NCI-H1436 treated with DMSO at 0.1 percent for 48 hours (cell line): ENCODE results near the gene VASN.

ENCODE experiments used
- DNase-seq: peaks from one replicate; lab custom pipeline; 2025; lab: John Stamatoyannopoulos, UW

The VASN gene

DNA sequence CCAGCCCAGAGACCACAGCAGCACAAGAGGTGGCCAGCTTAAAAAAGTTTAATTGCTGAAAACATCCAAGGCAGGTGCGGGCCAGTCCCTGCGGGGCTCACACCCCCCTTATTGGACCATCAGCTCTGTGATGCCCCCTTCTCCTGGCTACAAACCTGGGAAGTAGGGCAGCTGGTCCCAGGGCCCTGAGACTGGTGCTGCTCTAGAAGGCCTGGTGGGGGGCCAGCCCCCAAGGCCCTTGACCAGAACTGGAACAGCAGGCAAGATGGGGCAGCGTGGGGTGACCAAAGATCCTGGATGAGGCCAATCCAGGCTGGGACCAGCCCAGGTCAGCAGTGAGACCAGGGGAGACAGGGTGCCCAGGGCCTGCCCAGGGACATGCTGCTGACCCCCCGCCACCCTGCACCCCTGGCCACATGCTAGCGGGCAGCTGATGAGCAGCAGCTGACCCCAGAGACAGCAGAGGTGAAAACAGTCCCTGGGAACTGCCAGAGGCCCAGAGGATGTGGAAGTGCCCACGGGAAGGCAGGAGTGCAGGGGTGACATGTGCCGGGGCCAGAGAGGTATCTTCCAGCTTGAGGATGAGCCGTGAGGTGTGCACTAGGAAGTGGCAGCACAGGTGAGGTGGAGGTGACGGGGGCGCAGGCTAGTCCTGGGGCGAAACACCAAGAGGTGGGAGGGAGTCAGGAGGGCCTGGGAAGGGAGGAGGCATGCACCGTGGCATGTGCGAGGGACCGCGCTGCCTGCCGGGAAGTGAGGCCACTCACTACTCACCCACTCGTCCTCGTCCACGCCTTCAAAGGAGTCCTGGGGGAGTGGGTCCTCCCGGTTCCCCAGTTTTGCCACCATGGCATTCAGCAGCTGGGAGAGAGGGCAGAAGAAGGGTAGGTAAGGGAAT, 16.9 kb upstream of the VASN start:
- no peak for DNase-seq

DNA sequence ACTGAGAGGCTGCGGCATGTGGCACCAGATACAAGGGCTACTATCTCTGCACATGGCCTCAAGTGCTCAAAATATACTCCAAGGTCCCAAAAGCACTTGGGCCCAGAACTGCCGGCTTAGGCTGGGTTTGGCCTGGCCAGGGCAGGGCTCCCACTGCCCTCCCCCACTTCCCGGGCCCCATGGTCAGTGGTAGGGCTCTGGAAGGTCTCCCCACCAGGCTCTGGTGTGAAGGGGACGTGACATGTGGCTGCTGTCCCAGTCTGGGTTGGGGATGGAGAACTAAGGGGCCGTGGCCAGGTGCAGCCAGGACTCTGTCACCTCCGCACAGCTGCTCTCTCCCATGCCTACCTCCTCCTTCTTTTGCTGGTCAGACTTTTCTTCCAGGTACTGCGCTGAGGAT, 14.8 kb upstream of the VASN start:
- DNase-seq = no peak

DNA sequence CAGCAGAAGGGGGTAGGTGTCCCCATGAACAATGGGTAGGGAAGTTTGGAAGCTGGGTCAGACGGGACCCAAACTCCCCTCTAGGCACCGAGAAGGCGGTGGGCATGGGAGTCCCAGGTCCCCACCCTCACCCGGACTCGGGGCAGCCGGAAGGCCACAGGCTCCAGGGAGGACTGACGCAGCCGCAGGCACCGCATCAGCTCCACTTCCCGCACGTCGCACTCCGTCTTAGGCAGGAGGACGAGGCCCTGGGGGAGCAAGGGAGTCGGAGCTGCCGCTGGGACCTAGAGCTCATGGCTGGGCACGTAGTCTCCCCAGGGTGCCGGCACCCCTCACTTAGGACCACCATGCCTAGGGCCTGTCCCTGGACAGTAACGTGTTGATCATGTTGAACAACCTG, 13.4 kb upstream of the VASN start:
- no peak for DNase-seq

DNA sequence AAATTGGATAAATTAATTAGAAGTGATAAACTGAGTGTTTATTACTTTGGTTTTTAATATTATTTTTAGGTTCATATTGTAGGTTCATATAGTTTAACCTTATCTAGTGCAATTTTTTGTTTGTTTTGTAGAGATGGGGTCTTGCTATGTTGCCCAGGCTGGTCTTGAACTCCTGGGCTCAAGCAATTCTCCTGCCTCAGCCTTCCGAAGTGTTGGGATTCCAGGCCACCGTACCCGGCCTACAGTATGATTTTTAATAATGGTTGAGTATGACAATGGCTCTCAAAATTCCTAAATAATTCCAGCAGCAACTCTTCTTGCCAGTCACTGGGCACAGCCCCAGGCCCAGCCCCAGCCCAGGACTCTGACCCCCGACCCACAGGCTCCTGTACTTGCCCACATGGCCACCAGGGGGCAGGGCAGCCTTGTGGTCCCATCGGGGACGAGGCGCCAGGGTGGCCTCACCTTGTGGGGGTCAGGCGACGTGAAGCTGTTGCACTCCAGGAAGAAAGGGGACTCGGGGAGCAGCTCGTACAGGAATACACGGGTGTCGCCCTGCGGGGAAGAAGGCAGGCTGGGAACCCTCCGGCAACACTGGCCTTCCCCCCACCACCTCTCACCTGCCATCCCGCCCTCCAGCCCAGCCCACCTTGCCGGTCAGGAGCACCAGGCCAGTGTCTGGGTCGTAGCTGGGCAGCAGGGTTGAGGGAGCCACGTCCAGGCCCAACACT, 12.7 kb upstream of the VASN start:
- no peak for DNase-seq

DNA sequence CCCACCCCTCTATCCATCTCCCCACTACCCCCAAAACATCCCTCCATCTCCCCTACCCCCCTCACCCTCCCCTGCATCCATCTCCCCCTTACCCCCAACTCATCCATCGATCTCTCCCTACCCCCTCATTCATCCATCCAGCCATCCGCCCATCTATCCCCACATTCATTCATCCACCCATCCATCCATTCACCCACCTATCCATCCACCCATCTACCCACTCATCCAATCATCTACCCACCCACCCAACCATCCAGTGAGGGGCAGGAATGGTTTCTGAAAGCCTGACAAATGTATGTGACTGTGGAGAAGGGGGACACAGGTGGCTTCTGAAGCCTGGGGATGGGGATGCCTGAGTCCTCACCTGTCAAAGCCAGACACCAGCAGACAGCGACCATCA, 11.7 kb upstream of the VASN start:
- no peak for DNase-seq

DNA sequence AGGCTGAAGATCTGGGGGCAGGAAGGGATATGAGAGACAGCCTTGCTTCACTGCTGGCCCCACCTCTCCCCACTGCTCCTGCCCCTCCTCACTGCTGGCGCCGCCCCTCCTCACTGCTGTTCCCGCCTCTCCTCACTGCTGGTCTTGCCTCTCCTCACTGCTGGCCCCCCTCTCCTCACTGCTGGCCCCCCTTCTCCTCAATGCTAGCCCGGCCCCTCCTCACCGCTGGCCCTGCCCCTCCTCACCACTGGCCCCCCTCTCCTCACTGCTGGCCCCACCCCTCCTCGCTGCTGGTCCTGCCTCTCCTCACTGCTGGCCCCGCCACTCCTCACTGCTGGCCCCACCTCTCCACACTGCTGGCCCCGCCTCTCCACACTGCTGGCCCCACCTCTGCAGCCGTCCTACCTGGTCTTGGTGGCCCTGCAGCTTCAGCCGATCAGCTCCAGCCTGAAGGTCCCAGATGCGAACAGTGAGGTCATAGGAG, 11.1 kb upstream of the VASN start:
- DNase-seq = no peak

DNA sequence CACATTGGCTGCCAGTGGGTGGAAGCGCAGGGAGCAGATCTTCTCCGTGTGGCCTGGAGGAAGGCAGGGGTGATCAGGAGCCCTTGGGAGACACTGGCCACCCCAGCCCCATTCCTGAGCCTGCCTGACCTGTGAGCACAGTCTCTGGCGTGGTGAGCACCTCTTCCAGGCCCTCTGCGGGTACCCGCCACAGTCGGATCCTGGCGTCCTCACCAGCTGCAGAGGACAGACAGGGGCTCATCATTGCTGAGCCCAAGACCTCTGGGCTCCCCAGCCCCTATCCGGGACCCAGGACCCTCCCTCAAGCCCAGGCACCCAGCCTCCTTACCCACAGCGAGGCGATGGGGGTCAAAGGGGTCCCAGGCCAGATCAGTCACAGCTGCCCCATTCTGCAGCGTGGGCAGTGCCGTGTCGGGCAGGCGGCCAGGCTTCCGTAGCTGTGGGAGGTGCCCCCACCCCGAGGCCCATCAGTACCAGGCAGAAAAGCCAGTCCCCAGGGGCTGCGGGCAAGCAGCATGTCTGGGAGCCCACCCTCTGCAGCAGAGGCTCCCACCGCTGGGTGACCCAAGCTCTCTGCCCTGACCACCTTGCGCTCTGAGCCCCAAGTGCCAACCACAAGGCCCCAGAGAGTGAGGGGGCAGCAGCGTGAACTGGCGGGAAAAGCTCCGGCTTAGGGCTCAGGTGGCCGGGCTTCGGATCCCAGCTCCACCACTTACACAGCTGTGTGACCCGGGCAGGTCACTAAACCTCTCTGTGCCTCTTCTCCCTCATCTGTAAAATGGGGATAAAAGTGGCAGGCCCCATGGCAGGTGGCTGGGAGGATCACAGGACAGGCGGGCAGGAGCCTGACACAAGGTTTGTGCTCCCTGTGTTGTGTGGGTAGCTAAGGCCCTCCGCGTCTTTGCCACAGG, 10.4 kb upstream of the VASN start:
- DNase-seq = no peak

DNA sequence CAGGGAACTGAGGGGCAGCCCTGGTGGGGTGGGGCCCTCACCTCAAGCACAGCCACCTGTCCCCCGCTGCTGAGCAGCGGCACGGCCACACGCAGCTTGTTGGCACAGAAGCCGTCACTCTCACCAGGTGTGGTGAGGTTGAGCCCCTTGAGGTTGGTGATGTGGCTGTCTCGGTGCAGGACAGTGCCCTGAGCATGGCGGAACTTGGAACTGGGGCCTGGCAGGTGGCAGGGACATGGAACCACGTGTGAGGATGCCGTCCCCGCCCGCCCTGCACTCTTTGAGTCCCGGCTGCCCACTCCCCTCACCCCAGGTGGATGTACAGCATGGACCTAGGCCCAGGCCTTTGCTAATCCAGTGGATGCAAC, 9.7 kb upstream of the VASN start:
- DNase-seq = no peak

DNA sequence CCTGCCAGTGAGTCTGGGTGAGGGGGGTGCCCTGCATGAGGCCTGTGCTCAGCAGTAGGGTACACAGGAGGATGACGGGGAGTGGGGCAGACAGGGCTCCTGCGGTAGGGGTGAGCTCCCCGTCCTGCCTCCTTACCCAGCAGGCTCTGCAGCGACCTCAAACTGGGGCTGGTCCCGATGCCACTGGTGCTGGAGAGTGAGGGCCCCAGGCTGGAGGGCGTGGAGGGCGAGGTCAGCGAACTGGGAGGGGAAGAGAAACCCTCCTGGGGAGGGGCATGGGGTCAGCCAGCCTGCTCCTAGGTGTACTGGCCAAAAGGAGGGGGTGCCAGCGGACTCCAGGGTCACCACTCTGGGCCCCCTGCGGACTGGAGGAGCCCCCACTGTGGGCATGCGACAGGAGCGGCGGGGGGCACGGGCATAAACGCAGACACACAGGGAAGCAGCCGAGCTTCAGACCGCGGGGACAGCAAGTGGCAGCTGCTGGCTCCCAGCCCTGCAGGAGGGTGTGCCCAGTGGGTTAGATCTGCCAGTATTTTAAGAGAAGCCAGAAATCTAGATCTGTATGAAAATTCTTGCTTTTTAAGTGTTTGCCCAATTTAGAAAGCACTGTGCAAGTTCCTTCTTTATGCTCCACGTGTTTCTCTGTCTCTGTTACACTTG, 9.0 kb upstream of the VASN start:
- DNase-seq = no peak

DNA sequence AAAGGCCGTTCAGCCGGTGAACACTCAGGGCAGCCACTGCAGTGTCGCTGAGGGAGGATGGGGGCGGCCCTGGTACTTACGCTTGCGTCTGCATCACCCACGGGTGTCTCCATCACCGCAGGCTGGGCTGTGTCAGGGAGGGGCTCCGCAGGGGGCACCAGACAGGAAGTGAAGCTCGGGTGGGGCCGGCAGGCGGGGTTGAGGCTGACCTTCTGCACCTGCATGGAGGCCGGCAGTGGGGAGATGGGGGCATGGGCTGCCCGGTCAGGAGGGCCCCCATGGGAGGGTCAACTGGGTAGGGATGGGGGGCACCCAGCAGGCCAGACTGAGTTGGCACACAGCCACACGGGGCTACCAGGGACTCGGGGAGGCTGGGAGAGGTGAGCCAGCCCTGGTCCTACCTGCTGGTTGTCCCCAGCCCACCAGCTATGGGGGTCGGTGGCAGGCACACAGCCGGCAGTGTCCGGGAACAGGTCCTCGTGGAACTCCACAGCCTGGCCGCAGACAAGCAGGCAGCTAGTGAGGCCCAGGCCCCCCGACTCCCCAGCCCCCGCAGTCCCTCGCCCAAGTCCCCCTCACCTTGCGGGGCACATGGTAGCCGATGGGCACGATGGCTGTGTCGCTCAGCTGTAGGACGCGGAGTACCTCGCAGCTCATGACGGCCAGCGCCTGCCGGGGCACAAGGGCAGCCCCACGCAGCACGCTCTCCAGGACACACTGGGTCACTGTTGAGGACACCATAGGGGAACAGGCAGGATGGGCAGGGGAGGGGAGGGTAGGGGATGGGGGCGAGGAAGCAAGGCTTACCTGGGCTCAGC, 7.2 kb upstream of the VASN start:
- no peak for DNase-seq

DNA sequence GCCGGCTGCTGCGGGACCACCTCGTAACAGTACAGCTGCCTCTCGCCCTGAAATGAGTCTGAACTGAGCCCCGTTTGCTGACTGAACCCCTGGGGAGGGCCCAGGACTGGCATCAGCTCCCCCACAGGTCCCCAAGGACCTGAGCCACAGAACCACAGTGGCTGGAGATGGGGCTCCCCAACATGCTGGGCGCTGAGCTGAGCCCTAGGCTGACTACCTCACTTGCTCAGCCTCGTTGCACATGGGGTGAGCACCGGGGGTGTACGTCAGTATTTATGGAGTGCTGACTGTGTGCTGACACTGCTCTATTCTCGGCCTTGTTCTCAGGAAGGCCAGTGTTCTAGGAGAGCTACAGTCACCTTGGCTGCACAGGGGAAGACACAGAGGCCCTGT, 6.6 kb upstream of the VASN start:
- DNase-seq = no peak

DNA sequence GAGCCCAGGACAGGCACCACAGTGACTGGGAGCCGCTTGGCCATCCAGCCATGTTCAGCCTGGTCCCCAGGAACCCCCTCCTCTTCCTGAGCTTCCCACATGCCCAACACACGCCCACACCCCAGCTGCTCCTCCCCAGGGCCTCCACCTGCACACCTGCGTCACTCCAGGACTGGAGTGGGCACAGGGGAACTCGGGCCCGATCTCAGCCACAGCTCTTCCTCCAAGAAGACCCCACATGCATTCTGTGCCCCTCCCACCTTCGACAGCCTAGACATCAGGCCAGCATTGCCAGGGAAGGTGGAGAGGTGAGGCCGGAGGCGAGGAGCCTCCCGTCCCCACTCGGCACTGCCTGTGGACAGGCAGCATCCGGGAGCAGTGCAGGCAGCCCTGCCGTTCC, 6.0 kb upstream of the VASN start:
- DNase-seq = no peak

DNA sequence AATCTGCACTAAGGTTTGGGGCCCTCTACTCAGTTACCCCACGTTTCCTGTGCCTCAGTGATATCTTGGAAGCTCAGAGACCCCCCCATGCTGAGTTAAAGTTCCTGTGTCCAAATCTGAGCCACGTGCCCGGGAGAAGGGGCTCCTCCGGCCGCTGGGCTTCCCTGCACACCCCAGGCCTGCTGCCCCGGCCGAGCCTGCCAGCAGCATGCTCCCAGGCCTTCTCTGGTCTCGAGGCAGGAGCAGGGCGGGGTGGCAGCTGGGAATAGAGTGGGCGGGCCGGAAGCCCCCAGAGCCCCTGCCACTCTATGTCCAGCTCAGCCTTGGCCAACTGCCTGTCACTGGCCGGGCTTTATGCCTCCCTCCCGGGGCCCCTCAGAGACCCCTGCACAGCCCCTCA, 5.6 kb upstream of the VASN start:
- DNase-seq = no peak

DNA sequence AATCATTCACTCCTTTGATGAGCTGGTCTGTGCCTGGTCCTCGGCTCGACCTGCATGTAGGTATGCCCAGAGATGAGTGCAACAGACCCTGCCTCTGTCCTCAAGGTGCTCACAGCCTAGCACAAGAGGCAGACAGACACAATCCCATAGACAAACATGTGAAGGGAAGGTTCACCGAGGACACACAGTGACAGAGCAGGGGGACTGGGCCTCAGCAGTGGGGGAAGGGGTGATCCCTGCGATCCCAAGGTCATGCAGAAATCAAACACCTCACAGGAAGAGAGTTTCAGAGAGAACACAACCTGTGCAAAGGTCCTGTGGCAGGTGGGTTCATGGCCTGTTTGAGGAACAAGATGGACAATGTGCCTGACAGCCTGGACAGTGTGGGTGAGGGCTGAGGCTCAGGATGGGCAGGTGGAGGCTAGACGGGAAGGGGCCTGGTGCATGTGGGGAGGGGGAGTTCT, 4.2 kb upstream of the VASN start:
- no peak for DNase-seq

DNA sequence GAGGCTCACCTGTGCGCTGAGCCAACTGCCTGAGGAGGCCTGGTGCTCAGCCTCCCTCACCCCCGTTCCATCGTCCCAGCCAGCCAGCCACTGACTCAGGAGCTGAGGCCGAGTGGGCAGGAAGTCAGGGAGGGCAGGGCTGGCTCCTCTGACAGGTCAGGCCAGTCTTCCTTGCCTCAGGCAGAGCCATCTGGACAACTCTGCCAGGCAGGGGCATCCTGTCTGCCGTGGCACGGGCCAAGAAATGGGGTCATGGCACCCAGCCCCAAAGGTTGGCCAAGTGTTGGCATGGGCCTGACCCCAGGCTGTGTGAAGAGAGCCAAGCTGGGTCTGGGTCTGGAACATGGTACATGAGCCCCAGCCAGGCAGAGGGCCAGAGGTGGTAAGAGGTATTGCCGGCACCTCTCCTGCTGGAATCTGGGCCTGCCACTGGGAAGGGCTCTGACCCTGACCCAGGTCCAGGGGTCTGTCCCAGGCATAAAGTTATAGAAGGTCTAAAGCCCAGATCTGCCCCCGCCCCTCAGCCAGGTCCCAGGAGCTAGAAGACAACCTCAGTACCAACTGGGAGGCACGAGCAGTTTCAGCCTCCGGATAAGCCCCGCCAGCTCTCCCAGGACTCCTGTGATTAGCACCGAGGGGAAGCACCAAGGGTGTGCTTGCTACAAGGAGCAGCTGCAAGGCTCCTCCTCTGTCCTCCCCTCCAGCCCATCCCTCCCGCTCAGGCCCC, 2.5 kb upstream of the VASN start:
- no peak for DNase-seq

DNA sequence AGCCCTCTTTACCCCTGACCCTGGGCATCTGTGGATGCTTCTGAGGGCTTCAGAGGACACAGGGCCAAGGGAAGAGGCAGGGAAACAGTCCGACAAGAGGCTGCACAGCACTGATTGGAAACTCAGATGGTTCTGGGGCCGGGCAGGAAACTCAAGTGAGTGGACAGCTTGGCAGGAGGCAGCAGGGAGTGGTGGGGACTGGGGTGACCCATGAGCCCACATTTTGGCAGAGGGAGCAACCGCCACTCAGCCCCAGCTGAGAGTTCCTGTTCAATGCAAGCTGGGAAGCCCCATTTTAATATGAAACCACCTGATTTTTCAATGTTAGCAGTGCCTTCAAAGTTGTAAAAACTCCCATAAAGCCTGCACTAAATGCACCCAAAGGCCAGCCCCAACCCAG, 1.5 kb upstream of the VASN start:
- DNase-seq = no peak

DNA sequence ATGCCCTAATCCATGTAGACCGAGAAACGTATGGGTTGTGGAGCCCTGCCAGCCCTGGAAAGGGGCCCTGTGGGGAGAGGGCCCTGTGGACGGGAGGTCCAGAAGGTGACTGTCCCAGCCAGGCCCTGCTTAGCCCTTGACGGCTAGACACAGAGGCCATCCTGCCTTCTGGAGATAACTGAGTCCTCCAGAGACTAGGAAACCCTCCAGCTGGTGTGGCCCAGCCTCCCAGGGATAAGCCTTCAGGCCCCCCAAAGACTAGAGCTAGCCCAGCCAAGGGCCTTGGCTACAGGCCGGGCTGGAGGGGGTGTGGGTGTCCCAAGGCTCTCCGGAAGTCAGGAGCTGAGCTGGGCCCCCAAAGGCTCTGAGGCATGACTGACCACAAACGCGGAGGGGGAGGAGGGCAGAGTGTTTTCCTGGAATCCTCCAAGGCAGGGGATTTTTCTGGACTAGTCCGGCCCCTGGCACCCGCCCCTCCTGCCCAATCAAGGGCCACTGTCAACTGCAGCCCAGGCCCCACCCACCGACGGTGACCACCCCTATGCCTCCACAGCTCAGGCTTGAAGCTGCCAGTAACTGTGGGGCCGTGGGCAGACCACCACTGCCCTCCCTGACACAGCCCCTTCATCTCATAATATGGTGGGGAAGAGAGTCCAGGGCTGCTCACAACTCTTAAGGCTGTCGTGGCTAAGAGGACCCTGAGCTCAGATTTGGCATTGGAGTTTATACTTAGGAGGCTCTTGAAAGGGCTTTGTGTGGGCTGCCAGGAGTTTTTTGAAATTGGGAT, 885 bp upstream of the VASN start:
- DNase-seq = no peak

DNA sequence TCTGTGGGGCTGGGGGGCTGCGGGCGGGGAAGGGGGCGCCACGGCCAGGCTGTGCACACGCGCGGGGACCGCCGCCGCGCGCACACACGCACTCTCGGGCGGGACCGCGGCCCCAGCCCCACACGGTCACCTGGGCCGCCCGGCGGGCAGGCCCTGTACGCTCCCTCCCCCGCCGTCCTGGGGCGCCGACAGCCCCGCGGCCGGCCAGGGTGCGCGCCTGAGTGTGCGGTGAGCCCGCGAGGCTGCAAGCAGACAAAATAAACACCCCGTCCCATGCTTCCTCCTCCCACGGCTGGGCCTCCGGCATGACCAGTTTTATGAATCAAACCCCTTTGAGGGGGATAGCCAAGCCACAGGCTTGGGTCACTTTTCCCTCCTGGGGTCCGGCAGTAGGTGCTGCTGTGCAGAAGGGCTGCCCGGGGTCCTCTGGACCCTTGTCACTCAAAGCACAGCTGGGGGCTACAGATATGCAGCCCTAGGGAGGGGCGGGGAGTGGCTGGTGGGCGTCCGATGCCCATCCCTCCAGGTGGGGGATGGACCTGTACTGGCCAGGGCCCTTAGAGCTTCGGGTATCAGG, 441 bp downstream of the VASN start:
- DNase-seq = no peak
